Measurements from ENCODE around the gene XCL1.

The XCL1 gene

DNA sequence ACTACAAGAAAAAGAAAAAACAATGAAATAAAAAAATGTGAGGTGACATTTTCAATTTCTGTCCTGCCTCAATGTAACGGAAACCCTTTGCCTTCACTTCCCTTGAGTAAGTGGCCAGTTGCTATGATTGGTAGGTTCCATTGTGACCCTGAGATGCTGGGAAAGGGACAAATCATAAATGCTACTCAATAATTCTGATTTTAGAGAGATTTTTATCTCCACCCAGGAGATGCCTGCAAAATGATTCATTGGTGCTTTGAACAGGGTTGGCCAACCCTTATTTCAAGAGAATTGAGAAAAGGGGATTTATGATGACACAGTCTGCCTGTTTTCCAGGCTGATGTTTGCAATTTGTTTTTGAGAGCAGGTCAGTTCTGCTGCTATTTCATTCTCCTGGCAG lies 22.5 kb downstream of the XCL1 start:
- no peak overlapping the region for H2AFZ ChIP-seq (ENCODE audit: low read depth, low read length)
- H3K4me1 ChIP-seq (ENCODE audit: insufficient read depth, low read length) = no peaks in the 10 kb centered on the region
- no peaks in the 10 kb centered on the region for H3K27me3 ChIP-seq (ENCODE audit: insufficient read depth, low read length)
- no peaks in the 10 kb centered on the region for H3K9me3 ChIP-seq (ENCODE audit: low read length)
- no peaks in the 10 kb centered on the region for H3K36me3 ChIP-seq (ENCODE audit: insufficient read depth, low read length)
- H3K4me3 ChIP-seq (ENCODE audit: low read length) = no peak overlapping the region

GRCh38 chr1:168599641-168600040 lies 23.2 kb downstream of the XCL1 start:
- Histone ChIP-seq H3K4me3 (ENCODE audit: low read length) (no peak overlapping the region), H3K36me3 (ENCODE audit: insufficient read depth, low read length) (no peaks in the 10 kb centered on the region), H3K9me3 (ENCODE audit: low read length) (no peaks in the 10 kb centered on the region), H3K4me1 (ENCODE audit: insufficient read depth, low read length) (no peaks in the 10 kb centered on the region), H3K27me3 (ENCODE audit: insufficient read depth, low read length) (no peaks in the 10 kb centered on the region), H2AFZ (ENCODE audit: low read depth, low read length) (no peak overlapping the region)

DNA sequence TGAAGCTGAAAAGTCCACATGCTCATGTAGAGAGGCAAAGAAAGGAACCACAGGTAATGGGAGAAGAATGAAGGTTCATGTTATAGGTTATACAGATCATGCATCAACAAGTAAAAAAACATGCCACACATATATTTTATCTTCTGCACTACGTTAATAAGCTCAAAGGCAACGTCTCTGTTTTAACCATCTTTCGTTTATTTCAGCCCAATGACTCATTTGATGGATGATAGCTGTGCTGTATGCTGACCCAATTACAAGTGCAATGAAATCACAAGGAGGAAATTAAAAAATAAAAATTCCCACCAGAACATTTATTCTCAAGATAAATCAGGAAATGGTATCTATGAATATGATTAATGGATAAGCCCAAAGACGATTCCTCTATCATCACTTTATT lies 24.6 kb downstream of the XCL1 start:
- Histone ChIP-seq H3K27me3 (ENCODE audit: insufficient read depth, low read length) (no peaks in the 10 kb centered on the region), H3K4me1 (ENCODE audit: insufficient read depth, low read length) (no peaks in the 10 kb centered on the region), H2AFZ (ENCODE audit: low read depth, low read length) (no peak overlapping the region), H3K4me3 (ENCODE audit: low read length) (no peak overlapping the region), H3K36me3 (ENCODE audit: insufficient read depth, low read length) (no peaks in the 10 kb centered on the region), H3K9me3 (ENCODE audit: low read length) (no peaks in the 10 kb centered on the region)

DNA sequence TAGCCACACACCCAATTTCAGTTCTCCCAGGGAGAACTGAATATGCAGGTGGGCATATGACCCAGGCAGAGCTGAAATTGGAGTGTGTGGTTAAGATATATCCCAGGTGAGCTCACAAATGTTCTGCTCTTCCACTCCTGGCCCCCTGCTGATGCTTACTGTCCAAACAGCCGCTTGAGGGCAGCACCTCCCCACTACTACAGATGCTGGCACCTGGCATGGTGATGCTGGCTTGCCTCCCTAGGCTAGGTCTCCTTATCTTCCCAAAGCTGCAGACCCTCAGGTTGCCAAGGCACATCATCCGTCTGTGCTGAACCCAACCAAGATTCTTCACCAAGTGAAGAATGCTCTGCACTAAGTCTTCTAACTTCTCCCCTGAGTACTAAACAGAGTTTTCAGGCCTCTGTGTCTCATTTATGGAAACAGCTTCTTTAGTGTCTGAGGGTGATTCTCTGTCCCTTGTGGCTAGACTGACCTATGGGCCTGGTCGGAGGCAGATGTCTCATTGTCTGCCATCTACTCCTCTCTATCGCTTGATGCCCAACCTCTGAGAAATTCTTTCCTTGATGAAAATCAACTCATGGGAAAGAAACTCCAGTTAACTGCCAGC lies 27.2 kb downstream of the XCL1 start:
- H2AFZ ChIP-seq (ENCODE audit: low read depth, low read length) = no peak overlapping the region

DNA sequence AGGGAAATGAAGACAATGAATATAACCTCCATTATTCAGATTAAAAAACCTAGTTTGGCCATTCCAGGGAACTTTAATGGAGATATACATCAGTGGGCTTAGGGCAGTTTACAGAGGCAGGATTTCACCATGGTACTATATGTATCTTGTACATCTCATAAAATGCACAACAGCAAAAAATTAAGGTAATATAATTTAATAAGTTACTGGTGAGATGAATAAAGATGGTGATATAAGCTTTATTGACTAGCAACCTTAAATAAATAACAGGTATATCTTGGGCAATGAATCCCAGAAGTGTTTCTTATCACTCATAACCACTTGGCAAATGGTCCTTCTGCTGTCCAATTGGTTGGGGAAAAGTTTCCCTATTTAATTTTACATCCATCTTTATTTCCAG lies 29.0 kb downstream of the XCL1 start:
- Histone ChIP-seq H3K4me1 (ENCODE audit: insufficient read depth, low read length) (peaks cover 7% of the 10 kb centered on the region), H3K36me3 (ENCODE audit: insufficient read depth, low read length) (no peaks in the 10 kb centered on the region), H3K27me3 (ENCODE audit: insufficient read depth, low read length) (no peaks in the 10 kb centered on the region), H2AFZ (ENCODE audit: low read depth, low read length) (no peak overlapping the region), H3K9me3 (ENCODE audit: low read length) (peaks cover 3% of the 10 kb centered on the region), H3K4me3 (ENCODE audit: low read length) (no peak overlapping the region)

More for the DNA sequence above, 27.2 kb downstream of the XCL1 start:
- Histone ChIP-seq H3K4me3 (ENCODE audit: low read length) (no peak overlapping the region), H3K4me1 (ENCODE audit: insufficient read depth, low read length) (no peaks in the 10 kb centered on the region), H3K9me3 (ENCODE audit: low read length) (peaks cover under 1% of the 10 kb centered on the region), H3K36me3 (ENCODE audit: insufficient read depth, low read length) (no peaks in the 10 kb centered on the region), H3K27me3 (ENCODE audit: insufficient read depth, low read length) (no peaks in the 10 kb centered on the region)

DNA sequence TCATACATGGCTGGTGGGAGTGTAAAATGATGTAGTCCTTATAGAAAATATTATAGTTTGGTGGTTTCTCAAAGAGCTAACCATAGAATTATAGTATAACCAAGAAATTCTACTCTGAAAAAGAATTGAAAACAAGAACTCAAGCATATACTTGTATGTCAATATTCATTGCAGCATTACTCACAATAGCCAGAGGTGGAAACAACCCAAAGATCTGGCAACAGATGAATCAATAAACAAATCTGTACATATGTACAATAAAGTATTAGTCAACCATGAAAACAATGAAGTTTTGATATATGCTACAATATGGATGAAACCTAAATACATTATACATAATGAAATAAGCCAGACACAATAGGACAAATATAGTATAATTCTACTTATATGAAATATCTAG lies 29.7 kb downstream of the XCL1 start:
- no peaks in the 10 kb centered on the region for H3K36me3 ChIP-seq (ENCODE audit: insufficient read depth, low read length)
- H2AFZ ChIP-seq (ENCODE audit: low read depth, low read length) = no peak overlapping the region
- H3K4me3 ChIP-seq (ENCODE audit: low read length) = no peak overlapping the region
- H3K27me3 ChIP-seq (ENCODE audit: insufficient read depth, low read length) = no peaks in the 10 kb centered on the region
- H3K4me1 ChIP-seq (ENCODE audit: insufficient read depth, low read length) = peaks cover 7% of the 10 kb centered on the region
- peaks cover 3% of the 10 kb centered on the region for H3K9me3 ChIP-seq (ENCODE audit: low read length)

- Histone ChIP-seq H3K36me3 (ENCODE audit: insufficient read depth, low read length) (no peaks in the 10 kb centered on the region), H3K9me3 (ENCODE audit: low read length) (peaks cover 3% of the 10 kb centered on the region), H3K4me3 (ENCODE audit: low read length) (no peak overlapping the region), H3K27me3 (ENCODE audit: insufficient read depth, low read length) (no peaks in the 10 kb centered on the region), H3K4me1 (ENCODE audit: insufficient read depth, low read length) (peaks cover 17% of the 10 kb centered on the region), H2AFZ (ENCODE audit: low read depth, low read length) (no peak overlapping the region)
Observed at GRCh38 chr1:168607872-168608428, 31.5 kb downstream of the XCL1 start.

- Histone ChIP-seq H3K4me1 (ENCODE audit: insufficient read depth, low read length) (peaks cover 25% of the 10 kb centered on the region), H3K27me3 (ENCODE audit: insufficient read depth, low read length) (no peaks in the 10 kb centered on the region), H2AFZ (ENCODE audit: low read depth, low read length) (no peak overlapping the region), H3K9me3 (ENCODE audit: low read length) (peaks cover 3% of the 10 kb centered on the region), H3K4me3 (ENCODE audit: low read length) (no peak overlapping the region), H3K36me3 (ENCODE audit: insufficient read depth, low read length) (no peaks in the 10 kb centered on the region)
Observed at GRCh38 chr1:168608796-168609715, 32.7 kb downstream of the XCL1 start.

DNA sequence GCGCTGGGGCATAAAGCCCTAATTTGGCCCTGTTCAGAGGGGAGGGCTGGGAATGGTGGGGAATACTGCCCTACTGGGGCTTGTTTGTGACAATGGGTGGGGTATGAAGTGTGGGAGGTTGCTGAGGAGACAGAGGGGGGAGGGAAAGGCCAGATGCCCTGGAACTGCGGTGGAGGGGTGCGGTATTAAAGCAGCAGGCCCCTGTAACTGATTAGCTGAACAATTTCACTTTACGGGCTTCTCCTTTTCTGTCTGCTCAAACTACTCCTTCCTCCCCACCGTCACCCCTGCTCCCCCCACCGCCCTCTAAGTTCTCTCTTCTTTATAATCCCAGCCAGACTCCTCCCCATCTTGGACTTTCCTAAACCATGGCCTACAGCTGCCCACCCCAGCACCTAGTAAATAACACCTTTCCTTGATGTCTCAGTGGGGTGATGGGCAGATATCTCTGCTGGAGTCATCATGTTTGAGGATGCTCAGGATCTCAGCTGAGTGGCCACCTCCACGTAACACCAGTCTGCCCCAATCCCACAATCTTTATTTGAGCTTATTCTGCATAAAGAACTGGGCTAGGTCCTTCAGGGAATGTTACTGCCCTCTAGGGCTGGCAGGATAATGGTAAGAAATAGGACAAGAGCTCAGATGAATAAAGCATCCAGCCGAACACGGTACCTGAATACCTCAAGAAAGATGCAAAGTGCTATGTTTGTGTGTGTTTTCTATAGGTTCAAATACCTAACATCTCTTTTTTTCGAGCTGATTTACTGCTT lies 33.5 kb downstream of the XCL1 start:
- H3K27me3 ChIP-seq (ENCODE audit: insufficient read depth, low read length) = no peaks in the 10 kb centered on the region

DNA sequence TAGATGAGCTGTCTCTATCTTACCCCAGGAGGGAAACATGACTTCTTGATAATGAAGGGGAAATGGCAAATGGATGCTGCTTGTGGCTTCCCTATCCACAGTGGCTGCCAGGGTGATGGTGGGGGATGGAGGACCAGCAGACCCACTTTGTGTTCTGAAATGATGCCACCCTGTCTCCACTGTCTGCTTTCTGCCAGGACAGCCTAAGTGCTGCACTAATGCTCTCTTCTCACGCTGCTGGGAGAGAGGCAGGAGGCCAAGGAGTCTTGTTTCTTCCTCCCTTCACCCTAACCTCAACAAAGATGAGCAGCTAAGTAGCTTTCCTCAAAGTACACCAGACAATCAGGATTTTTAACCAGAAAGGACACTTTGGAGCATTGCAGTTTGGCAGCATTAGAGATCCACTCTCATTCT lies 36.6 kb downstream of the XCL1 start:
- no peaks in the 10 kb centered on the region for H3K36me3 ChIP-seq (ENCODE audit: insufficient read depth, low read length)
- peak overlapping the region; percentile 33 for H2AFZ ChIP-seq (ENCODE audit: low read depth, low read length)
- H3K4me1 ChIP-seq (ENCODE audit: insufficient read depth, low read length) = peaks cover 37% of the 10 kb centered on the region
- H3K4me3 ChIP-seq (ENCODE audit: low read length) = peak overlapping the region; percentile 21
- peaks cover 3% of the 10 kb centered on the region for H3K9me3 ChIP-seq (ENCODE audit: low read length)
- no peaks in the 10 kb centered on the region for H3K27me3 ChIP-seq (ENCODE audit: insufficient read depth, low read length)

More for the DNA sequence above, 33.5 kb downstream of the XCL1 start:
- H3K4me1 ChIP-seq (ENCODE audit: insufficient read depth, low read length) = peaks cover 33% of the 10 kb centered on the region
- H3K4me3 ChIP-seq (ENCODE audit: low read length) = no peak overlapping the region
- H3K36me3 ChIP-seq (ENCODE audit: insufficient read depth, low read length) = no peaks in the 10 kb centered on the region
- peaks cover 3% of the 10 kb centered on the region for H3K9me3 ChIP-seq (ENCODE audit: low read length)
- H2AFZ ChIP-seq (ENCODE audit: low read depth, low read length) = no peak overlapping the region

GRCh38 chr1:168613691-168614231 lies 37.4 kb downstream of the XCL1 start:
- Histone ChIP-seq H3K27me3 (ENCODE audit: insufficient read depth, low read length) (no peaks in the 10 kb centered on the region), H2AFZ (ENCODE audit: low read depth, low read length) (peak overlapping the region; percentile 33), H3K36me3 (ENCODE audit: insufficient read depth, low read length) (no peaks in the 10 kb centered on the region), H3K9me3 (ENCODE audit: low read length) (peaks cover 1% of the 10 kb centered on the region), H3K4me1 (ENCODE audit: insufficient read depth, low read length) (peaks cover 37% of the 10 kb centered on the region), H3K4me3 (ENCODE audit: low read length) (peak overlapping the region; percentile 21)

DNA sequence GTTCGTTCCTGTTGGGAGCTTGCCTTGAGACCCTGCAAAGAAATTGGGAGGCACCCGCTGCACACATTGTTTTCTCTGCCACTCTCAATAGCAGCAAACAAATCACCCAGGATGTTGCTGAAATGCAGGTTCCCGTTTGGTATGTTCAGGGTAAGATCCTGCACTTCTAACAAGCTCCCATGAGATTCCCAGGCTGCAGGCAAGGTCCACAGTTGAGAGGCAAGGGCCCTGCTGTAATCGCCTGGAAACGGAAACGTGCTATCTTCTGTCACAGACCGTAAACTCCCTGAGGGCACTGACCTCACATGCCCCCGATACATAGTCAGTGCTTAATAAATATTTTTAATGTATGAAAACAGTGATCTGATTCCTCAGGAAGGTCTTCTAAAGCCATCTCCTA lies 37.8 kb downstream of the XCL1 start:
- H2AFZ ChIP-seq (ENCODE audit: low read depth, low read length) = no peak overlapping the region
- peaks cover 35% of the 10 kb centered on the region for H3K4me1 ChIP-seq (ENCODE audit: insufficient read depth, low read length)
- peak overlapping the region; percentile 21 for H3K4me3 ChIP-seq (ENCODE audit: low read length)
- H3K9me3 ChIP-seq (ENCODE audit: low read length) = no peaks in the 10 kb centered on the region
- no peaks in the 10 kb centered on the region for H3K27me3 ChIP-seq (ENCODE audit: insufficient read depth, low read length)
- H3K36me3 ChIP-seq (ENCODE audit: insufficient read depth, low read length) = no peaks in the 10 kb centered on the region
